B cell (primary cell): ENCODE data around the gene C1QTNF12.

Experiments
- EZH2 ChIP-seq: IDR thresholded peaks from 2 replicates; pipeline ENCODE4 v1.6.1; 2012; ENCODE audit warnings: borderline replicate concordance, low read depth, mild to moderate bottlenecking, moderate library complexity, low read length; ENCODE audit not compliant: insufficient read depth, poor library complexity, severe bottlenecking
- TF ChIP-seq, protein P1 (sequence below): fragments of 200-600 bp; IDR thresholded peaks from one replicate; pipeline ENCODE4 v1.8.0; 2022; ENCODE audit warnings: antibody characterized with exemption, mild to moderate bottlenecking

DNA sequence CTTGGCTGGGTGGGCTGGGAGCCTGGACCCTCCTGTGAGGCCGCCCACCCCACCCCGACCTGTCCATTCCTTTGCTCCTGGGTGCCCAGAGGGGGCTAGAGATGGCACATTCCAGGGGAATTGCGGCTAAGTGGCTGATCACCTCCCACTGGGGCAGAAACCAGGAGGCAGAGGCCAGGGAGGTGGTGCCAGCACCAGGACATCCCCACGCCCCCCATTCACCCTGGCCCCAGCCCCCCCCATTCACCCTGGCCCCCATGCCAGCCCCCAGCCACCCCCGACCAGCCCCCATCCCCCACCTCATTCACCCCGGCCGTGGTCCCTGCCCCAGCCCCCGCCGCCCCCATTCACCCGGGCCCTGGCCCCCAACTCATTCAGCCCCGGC lies 6.2 kb downstream of the C1QTNF12 start:
- TF ChIP-seq, protein P1, sequence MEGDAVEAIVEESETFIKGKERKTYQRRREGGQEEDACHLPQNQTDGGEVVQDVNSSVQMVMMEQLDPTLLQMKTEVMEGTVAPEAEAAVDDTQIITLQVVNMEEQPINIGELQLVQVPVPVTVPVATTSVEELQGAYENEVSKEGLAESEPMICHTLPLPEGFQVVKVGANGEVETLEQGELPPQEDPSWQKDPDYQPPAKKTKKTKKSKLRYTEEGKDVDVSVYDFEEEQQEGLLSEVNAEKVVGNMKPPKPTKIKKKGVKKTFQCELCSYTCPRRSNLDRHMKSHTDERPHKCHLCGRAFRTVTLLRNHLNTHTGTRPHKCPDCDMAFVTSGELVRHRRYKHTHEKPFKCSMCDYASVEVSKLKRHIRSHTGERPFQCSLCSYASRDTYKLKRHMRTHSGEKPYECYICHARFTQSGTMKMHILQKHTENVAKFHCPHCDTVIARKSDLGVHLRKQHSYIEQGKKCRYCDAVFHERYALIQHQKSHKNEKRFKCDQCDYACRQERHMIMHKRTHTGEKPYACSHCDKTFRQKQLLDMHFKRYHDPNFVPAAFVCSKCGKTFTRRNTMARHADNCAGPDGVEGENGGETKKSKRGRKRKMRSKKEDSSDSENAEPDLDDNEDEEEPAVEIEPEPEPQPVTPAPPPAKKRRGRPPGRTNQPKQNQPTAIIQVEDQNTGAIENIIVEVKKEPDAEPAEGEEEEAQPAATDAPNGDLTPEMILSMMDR = no peak
- TF ChIP-seq EZH2 = no peak
